Measurements from ENCODE around the gene FCN2.

Gene FCN2

GRCh38 chr9:134868751-134869553 lies 11.7 kb upstream of the FCN2 start:
- no peak for DNase-seq (ENCODE audit: low read depth in 1 of 2, low spot score in 1 of 2)

- DNase-seq (ENCODE audit: low read depth in 1 of 2, low spot score in 1 of 2), result no peak
These were observed 10.9 kb upstream of the FCN2 start for GRCh38 chr9:134869554-134870300.

GRCh38 chr9:134870301-134870694 lies 10.3 kb upstream of the FCN2 start:
- no peak for DNase-seq (ENCODE audit: low read depth in 1 of 2, low spot score in 1 of 2)

- DNase-seq (ENCODE audit: low read depth in 1 of 2, low spot score in 1 of 2), result no peak
These were observed 9.6 kb upstream of the FCN2 start for GRCh38 chr9:134870746-134871662.

- DNase-seq (ENCODE audit: low read depth in 1 of 2, low spot score in 1 of 2), result no peak
These were observed 8.8 kb upstream of the FCN2 start for GRCh38 chr9:134871697-134872340.

- no peak for DNase-seq (ENCODE audit: low read depth in 1 of 2, low spot score in 1 of 2)
These were observed 8.0 kb upstream of the FCN2 start for GRCh38 chr9:134872482-134873231.

- DNase-seq (ENCODE audit: low read depth in 1 of 2, low spot score in 1 of 2), result no peak
These were observed 5.2 kb upstream of the FCN2 start for GRCh38 chr9:134875371-134875770.

- DNase-seq (ENCODE audit: low read depth in 1 of 2, low spot score in 1 of 2), result no peak
These were observed 3.1 kb upstream of the FCN2 start for GRCh38 chr9:134877541-134877940.

- DNase-seq (ENCODE audit: low read depth in 1 of 2, low spot score in 1 of 2), result no peak
These were observed 736 bp upstream of the FCN2 start for GRCh38 chr9:134879664-134880483.

- DNase-seq (ENCODE audit: low read depth in 1 of 2, low spot score in 1 of 2), result no peak
These were observed 682 bp downstream of the FCN2 start for GRCh38 chr9:134881313-134881670.

- no peak for DNase-seq (ENCODE audit: low read depth in 1 of 2, low spot score in 1 of 2)
These were observed 1.7 kb downstream of the FCN2 start for GRCh38 chr9:134882204-134882785.

- DNase-seq (ENCODE audit: low read depth in 1 of 2, low spot score in 1 of 2), result no peak
These were observed 2.6 kb downstream of the FCN2 start for GRCh38 chr9:134883040-134883782.

- DNase-seq (ENCODE audit: low read depth in 1 of 2, low spot score in 1 of 2), result no peak
These were observed 3.9 kb downstream of the FCN2 start for GRCh38 chr9:134884492-134884891.

GRCh38 chr9:134885001-134885678 lies 4.5 kb downstream of the FCN2 start:
- no peak for DNase-seq (ENCODE audit: low read depth in 1 of 2, low spot score in 1 of 2)

- DNase-seq (ENCODE audit: low read depth in 1 of 2, low spot score in 1 of 2), result no peak
These were observed 5.2 kb downstream of the FCN2 start for GRCh38 chr9:134885679-134886412.

GRCh38 chr9:134886413-134886913 lies 5.9 kb downstream of the FCN2 start:
- DNase-seq (ENCODE audit: low read depth in 1 of 2, low spot score in 1 of 2), result no peak

- no peak for DNase-seq (ENCODE audit: low read depth in 1 of 2, low spot score in 1 of 2)
These were observed 6.6 kb downstream of the FCN2 start for GRCh38 chr9:134887219-134887618.

Measured in activated T-helper 1 cell treated with anti-CD3 and anti-CD28 coated beads, Interleukin-2, amount 50 U/mL, for 16 hours (primary cell).